ENCODE measurements around the gene PAM.

- TF ChIP-seq SUZ12 (IDR thresholded peaks at IDR 0.05; ENCODE audit: extremely low read depth, insufficient read depth, insufficient read length) (no peak), YY1 (IDR thresholded peaks at IDR 0.05; ENCODE audit: insufficient read depth, insufficient read length) (no peak), ZNF274 (IDR thresholded peaks at IDR 0.05; ENCODE audit: low read depth, low read length) (no peak)
Measured at GRCh38 chr5:103014983-103015382, 259.9 kb downstream of the PAM start.
